Hepatocyte (in vitro differentiated cells): Measurements from ENCODE around the gene SLC44A3.

Experiments used
- CTCF ChIP-seq: fragments of 200-600 bp; sonication (generic); IDR thresholded peaks from 2 replicates; pipeline ENCODE4 v1.5.1; 2016; ENCODE audit warnings: antibody characterized with exemption, mild to moderate bottlenecking; ENCODE audit not compliant: poor library complexity
- EZH2 ChIP-seq: fragments of 200-600 bp; sonication (generic); IDR thresholded peaks from 2 replicates; pipeline ENCODE4 v1.6.1; 2016; ENCODE audit warnings: antibody characterized with exemption, mild to moderate bottlenecking, borderline replicate concordance
- EZH2phosphoT487 ChIP-seq: fragments of 200-600 bp; sonication (generic); IDR thresholded peaks from one replicate; pipeline ENCODE4 v1.6.1; 2018; ENCODE audit warnings: antibody characterized with exemption, mild to moderate bottlenecking, low read depth, moderate library complexity; ENCODE audit not compliant: unreplicated experiment, severe bottlenecking

GRCh38 chr1:94831641-94832040, 11.5 kb downstream of the SLC44A3 start:
- TF ChIP-seq CTCF (no peak), EZH2phosphoT487 (no peak), EZH2 (no peak)
